Keratinocyte (primary cell): ENCODE results near the gene RPUSD4. TPM values are rescaled to one million over a fixed set of nuclear protein-coding genes. Genes with fewer than 3 reads are reported as not detected.

ENCODE experiments used
- DNase-seq: peaks from one replicate; pipeline ENCODE4 v3.0.0-alpha.2; 2011; ENCODE audit warnings: low read depth, missing footprints, low spot score
- FAIRE-seq: peaks from 2 replicates; lab custom pipeline; 2011; peaks lifted over from hg19 to GRCh38; lab: Jason Lieb, UNC
- H2AFZ ChIP-seq: 2 replicates; pipeline ENCODE4 v1.6.0; 2012; ENCODE audit warnings: low read length, control low read depth, inconsistent platforms; ENCODE audit not compliant: control insufficient read depth
- H3K27ac ChIP-seq: 2 replicates; pipeline ENCODE4 v1.5.1; 2011; ENCODE audit warnings: low read length; ENCODE audit not compliant: control insufficient read depth, insufficient read depth
- H3K27me3 ChIP-seq: 3 replicates; pipeline ENCODE4 v1.6.0; 2011; ENCODE audit warnings: low read length; ENCODE audit not compliant: control insufficient read depth, insufficient read depth; ENCODE audit errors: extremely low read depth
- H3K36me3 ChIP-seq, 2 experiments: 2 replicates in 1 of 2; 3 replicates in 1 of 2; pipeline ENCODE4 v1.5.1; 2011; ENCODE audit warnings: low read length in 2 of 2, mild to moderate bottlenecking in 1 of 2; ENCODE audit not compliant: control insufficient read depth in 2 of 2, insufficient read depth in 2 of 2; ENCODE audit errors: extremely low read depth in 1 of 2
- H3K4me1 ChIP-seq: 3 replicates; pipeline ENCODE4 v1.5.1; 2011; ENCODE audit warnings: low read length; ENCODE audit not compliant: control insufficient read depth, insufficient read depth; ENCODE audit errors: extremely low read depth
- H3K4me2 ChIP-seq: 3 replicates; pipeline ENCODE4 v1.6.0; 2011; ENCODE audit warnings: low read depth, low read length; ENCODE audit not compliant: control insufficient read depth, insufficient read depth; ENCODE audit errors: extremely low read depth
- H3K4me3 ChIP-seq, 3 experiments: fragments of 200-600 bp in 1 of 3; sonication (generic) in 1 of 3; 2 replicates in 2 of 3; 3 replicates in 1 of 3; pipeline ENCODE4 v1.5.1; 2011 to 2016; ENCODE audit warnings: low read length in 3 of 3, mild to moderate bottlenecking in 3 of 3, control low read depth in 2 of 3, inconsistent platforms in 1 of 3, low read depth in 1 of 3, mixed read lengths in 1 of 3, mixed run types in 1 of 3, moderate library complexity in 1 of 3; ENCODE audit not compliant: control insufficient read depth in 2 of 3, insufficient read depth in 2 of 3; ENCODE audit errors: extremely low read depth in 1 of 3
- H3K79me2 ChIP-seq: 2 replicates; pipeline ENCODE4 v1.6.0; 2012; ENCODE audit warnings: low read length; ENCODE audit not compliant: control insufficient read depth, insufficient read depth
- H3K9ac ChIP-seq: 3 replicates; pipeline ENCODE4 v1.6.0; 2011; ENCODE audit warnings: low read length; ENCODE audit not compliant: control insufficient read depth, insufficient read depth; ENCODE audit errors: extremely low read depth
- H3K9me1 ChIP-seq: 3 replicates; pipeline ENCODE4 v1.6.0; 2011; ENCODE audit warnings: low read length; ENCODE audit not compliant: control insufficient read depth, insufficient read depth; ENCODE audit errors: extremely low read depth
- H3K9me3 ChIP-seq: 2 replicates; pipeline ENCODE4 v1.5.1; 2012; ENCODE audit warnings: low read depth, low read length; ENCODE audit not compliant: control insufficient read depth
- H4K20me1 ChIP-seq: 3 replicates; pipeline ENCODE4 v1.6.0; 2011; ENCODE audit warnings: low read length; ENCODE audit not compliant: control insufficient read depth, insufficient read depth; ENCODE audit errors: extremely low read depth
- CTCF ChIP-seq, 3 experiments: IDR thresholded peaks in 1 of 3; conservative IDR thresholded peaks in 1 of 3; optimal IDR thresholded peaks in 1 of 3; 2 replicates in 2 of 3; 3 replicates in 1 of 3; pipeline versions ENCODE3 to v1.5.1; 2011; ENCODE audit warnings: low read length in 3 of 3, mild to moderate bottlenecking in 3 of 3, moderate library complexity in 2 of 3, control low read depth in 1 of 3, inconsistent platforms in 1 of 3; ENCODE audit not compliant: insufficient read depth in 2 of 3; ENCODE audit errors: extremely low read depth in 1 of 3
- EZH2 ChIP-seq: IDR thresholded peaks from one replicate; pipeline ENCODE4 v1.6.1; 2012; ENCODE audit warnings: inconsistent platforms, mild to moderate bottlenecking, low read length, moderate library complexity
- dilution Hi-C: fragments of 300-500 bp; cut with MboI; formaldehyde crosslinking; loops from one replicate; pipeline ENCODE4 v1.7.0; 2020; ENCODE audit warnings: low sequenced_read_pairs; ENCODE audit not compliant: extremely low pct_ligation_motif_present
- polyA plus RNA-seq, 5 experiments: library from polyadenylated mRNA; depleted of rRNA in 3 of 5; stranded (reverse) in 3 of 5; stranded (forward) in 1 of 5; unstranded in 1 of 5; fragments of >200 nt; gene quantifications; 1 replicate in 1 of 5; 2 replicates in 3 of 5; 3 replicates in 1 of 5; pipeline versions ENCODE4 v1.2.1 to v1.2.3, GENCODE V29; 2011 to 2012; ENCODE audit warnings: missing spikeins in 2 of 5, low read depth in 1 of 5, low replicate concordance in 1 of 5

The RPUSD4 gene
- polyA plus RNA-seq, 1 donor (not counting 4 experiments of a cell fraction or from before 2014, with no cell fraction given), result 23.8 TPM

- Histone ChIP-seq H3K4me2 (no peak overlapping the region), H3K9me3 (no peaks in the 10 kb centered on the region), H4K20me1 (peaks cover 3% of the 10 kb centered on the region), H3K36me3 (no peaks in the 10 kb centered on the region), H3K27ac (no peak overlapping the region), H3K27me3 (no peaks in the 10 kb centered on the region), H3K9ac (no peak overlapping the region), H2AFZ (no peak overlapping the region), H3K4me1 (peaks cover 16% of the 10 kb centered on the region), H3K79me2 (peaks cover 71% of the 10 kb centered on the region), H3K4me3 (no peak overlapping the region), H3K9me1 (peaks cover 2% of the 10 kb centered on the region)
- DNase-seq, result no peak
- TF ChIP-seq CTCF (optimal IDR thresholded peaks at IDR 0.05 in 1 of 3, IDR thresholded peaks at IDR 0.05 in 1 of 3, conservative IDR thresholded peaks at IDR 0.05 in 1 of 3; ENCODE audit: extremely low read depth in 1 of 3, insufficient read depth in 2 of 3, low read length in 3 of 3), result no peak
- no peak for TF ChIP-seq EZH2
- FAIRE-seq, result no peak
- dilution Hi-C loops, result loop anchor here (25.0 kb wide), 1 partner anchor 278 kb away; the partner anchor contains the start of gene VSIG10L2
Measured at GRCh38 chr11:126214841-126215240, 3.4 kb upstream of the RPUSD4 start.

GRCh38 chr11:126214441-126214840 lies 3.0 kb upstream of the RPUSD4 start:
- Histone ChIP-seq H3K79me2 (peaks cover 70% of the 10 kb centered on the region), H3K27ac (no peak overlapping the region), H3K4me3 (no peak overlapping the region), H3K4me1 (peaks cover 16% of the 10 kb centered on the region), H3K27me3 (no peaks in the 10 kb centered on the region), H3K36me3 (peaks cover 0 to 2% of the 10 kb centered on the region in 2 experiments), H3K4me2 (no peak overlapping the region), H2AFZ (no peak overlapping the region), H3K9me1 (peaks cover 2% of the 10 kb centered on the region), H4K20me1 (peaks cover 3% of the 10 kb centered on the region), H3K9ac (no peak overlapping the region), H3K9me3 (no peaks in the 10 kb centered on the region)
- DNase-seq, result no peak
- no peak for FAIRE-seq
- dilution Hi-C loops, result loop anchor here (25.0 kb wide), 1 partner anchor 277 kb away; the partner anchor contains the start of gene VSIG10L2
- TF ChIP-seq CTCF (optimal IDR thresholded peaks at IDR 0.05 in 1 of 3, IDR thresholded peaks at IDR 0.05 in 1 of 3, conservative IDR thresholded peaks at IDR 0.05 in 1 of 3; ENCODE audit: extremely low read depth in 1 of 3, insufficient read depth in 2 of 3, low read length in 3 of 3) (no peak), EZH2 (no peak)
